GM19351 (cell line): Measurements from ENCODE around the gene AKR1C1.
"Not testable (repeated sequence)": the region's sequence is repeated elsewhere in the genome, so short reads cannot be mapped to it uniquely, and the experiment has no call there.

ENCODE experiments used
- ATAC-seq: cut with Tn5 transposase; IDR thresholded peaks from one replicate; pipeline ENCODE4 v1.9.1; 2021; ENCODE audit warnings: mild to moderate bottlenecking, moderate library complexity; ENCODE audit not compliant: unreplicated experiment

The AKR1C1 gene

GRCh38 chr10:5014200-5014910 is 51.1 kb downstream of the AKR1C1 start:
- not testable (repeated sequence) for ATAC-seq

- ATAC-seq = no peak
Measured at GRCh38 chr10:5014936-5015335, 51.7 kb downstream of the AKR1C1 start.

DNA sequence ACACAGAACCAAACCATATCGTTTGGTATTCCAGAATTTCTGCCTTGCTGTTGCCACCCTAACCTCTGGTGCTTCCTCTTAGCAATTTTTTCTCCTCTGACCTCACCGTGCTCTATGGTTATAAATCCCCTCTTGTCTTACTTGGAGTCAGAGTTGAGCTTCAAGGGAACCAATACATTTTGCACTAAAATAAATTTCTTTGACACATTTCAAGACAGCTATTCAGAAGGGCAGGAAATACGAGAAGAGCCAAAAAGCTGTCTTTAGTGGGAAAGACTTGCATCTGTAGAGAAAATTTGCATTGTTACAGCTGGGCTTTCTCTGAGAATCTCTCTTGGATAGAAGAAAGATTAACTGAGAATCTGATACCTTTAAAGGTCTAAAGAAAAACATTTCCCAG is 54.9 kb downstream of the AKR1C1 start:
- no peak for ATAC-seq

- ATAC-seq = not testable (repeated sequence)
Measured at GRCh38 chr10:5018671-5019277, 55.6 kb downstream of the AKR1C1 start.

DNA sequence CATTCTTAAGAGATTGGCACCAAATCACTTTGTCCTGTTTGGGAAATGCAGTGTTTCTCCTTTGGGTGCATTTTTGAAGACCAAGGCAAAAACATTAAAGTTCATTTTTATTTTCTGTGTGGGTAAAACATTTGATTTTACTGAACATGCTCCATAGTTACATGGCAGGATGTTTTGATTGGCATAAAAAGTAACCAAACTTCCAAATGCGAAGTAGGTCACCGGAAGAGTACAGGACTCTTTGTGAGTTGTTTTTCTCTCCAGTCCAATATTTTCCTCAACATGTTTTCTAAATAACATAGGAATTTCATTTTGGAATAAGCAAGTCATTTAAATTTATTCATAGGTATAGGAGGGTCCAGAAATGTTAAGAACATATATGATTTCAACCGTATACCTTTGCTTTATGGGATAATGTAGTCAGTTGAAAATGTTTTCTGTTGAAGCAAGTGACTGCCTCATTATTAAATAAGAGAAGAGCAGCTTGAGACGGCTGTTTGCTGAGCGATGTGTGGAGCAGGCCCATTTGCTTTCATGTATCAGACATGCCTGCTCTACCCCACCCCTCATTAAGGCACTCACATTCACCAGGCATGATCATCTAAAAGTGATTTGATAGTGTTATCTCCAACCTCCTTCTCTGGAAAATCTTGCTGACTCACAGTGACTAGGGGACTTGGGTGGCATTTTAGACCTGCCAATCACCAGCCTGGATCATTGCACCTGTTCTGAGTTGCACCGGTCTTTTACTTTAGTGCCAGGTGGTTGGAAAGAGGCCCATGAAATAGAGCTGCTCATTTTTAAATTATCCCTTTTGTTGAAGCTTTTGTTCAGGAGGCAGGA is 56.8 kb downstream of the AKR1C1 start:
- not testable (repeated sequence) for ATAC-seq

DNA sequence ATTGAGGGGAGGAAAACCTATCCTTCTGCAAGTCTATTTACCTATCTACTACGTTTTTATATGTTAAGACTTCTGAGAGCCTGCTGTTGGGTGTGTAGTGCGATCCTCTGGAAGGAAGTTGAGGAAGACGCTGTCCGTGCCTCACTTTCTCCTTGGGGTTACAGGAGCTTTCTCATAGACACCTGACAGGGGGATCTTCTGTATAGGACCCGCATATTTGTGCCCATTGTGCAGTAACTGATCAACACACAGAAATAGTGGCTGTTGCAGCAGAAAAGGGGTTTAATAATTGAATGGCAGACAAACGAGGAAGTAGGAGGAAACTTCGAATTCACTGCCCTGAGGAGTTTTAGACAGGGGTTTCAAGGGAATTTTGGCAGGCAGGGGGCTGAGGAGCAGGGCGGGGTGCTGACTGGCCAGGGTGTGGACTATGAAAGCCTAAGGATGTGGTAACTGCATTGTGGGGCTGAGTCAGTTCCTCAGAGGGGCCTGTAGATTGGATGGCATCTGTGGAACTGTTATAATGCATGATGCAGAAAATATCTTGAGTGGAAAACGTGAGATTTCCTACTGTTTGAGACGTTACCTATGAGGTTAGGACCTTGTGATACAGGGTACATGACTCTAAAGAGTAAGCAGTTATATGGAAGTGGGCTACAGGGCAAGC is 58.5 kb downstream of the AKR1C1 start:
- ATAC-seq = not testable (repeated sequence)

- no peak for ATAC-seq
Measured at GRCh38 chr10:5023177-5023805, 60.1 kb downstream of the AKR1C1 start.

DNA sequence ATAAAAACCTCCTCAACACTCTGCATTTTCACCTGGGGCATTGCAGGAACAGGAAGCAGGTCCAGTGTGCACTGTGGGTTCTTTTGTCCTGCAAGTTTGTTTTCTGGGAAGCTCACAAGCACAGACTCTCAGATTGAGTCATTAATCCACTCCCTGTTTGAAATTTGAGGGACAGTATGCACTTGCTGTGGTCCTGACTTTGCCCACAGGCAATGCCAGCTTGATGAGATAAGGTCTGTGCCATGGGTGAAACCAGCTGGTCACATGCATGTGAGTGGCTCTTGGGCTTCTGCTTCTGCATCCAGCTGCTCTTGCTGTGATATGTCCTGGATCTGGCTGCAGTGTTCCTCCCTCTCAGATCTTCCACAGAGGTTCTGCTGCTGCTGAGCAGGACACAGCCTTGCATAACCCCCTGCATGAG is 62.3 kb downstream of the AKR1C1 start:
- ATAC-seq = not testable (repeated sequence)

GRCh38 chr10:5030989-5031388 is 67.8 kb downstream of the AKR1C1 start:
- no peak for ATAC-seq

DNA sequence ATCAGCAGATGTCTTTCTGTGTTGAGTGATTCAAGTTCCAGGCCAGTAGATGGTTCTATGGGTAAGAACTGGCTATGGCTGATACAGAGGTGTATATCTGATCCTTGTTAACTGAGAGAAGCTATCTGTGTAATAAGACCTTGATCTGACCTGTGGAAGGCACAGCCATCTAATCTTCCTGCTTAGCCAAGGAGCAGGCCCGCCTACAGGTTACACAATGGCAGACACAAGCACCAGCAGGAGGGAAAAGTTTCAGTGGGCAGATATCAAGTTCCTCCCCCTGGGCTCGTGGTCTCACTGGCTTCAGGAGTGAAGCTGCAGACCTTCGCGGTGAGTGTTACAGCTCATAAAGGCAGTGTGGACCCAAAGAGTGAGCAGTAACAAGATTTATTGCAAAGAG is 68.4 kb downstream of the AKR1C1 start:
- not testable (repeated sequence) for ATAC-seq

DNA sequence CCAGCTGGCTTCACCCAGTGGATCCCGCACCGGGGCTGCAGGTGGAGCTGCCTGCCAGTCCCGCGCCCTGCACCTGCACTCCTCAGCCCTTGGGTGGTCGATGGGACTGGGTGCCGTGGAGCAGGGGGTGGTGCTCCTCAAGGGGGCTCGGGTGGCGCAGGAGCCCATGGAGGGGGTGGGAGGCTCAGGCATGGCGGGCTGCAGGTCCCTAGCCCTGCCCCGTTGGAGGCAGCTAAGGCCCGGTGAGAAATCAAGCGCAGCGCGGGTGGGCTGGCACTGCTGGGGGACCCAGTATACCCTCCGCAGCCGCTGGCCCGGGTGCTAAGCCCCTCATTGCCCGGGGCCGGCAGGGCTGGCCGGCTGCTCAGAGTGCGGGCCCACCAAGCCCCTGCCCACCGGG is 69.2 kb downstream of the AKR1C1 start:
- not testable (repeated sequence) for ATAC-seq
